HG02970 (cell line): ENCODE data around the gene DMD.
"Not testable (repeated sequence)": the region's sequence is repeated elsewhere in the genome, so short reads cannot be mapped to it uniquely, and the experiment has no call there.

Source experiments
- ATAC-seq: cut with Tn5 transposase; IDR thresholded peaks from one replicate; pipeline ENCODE4 v1.9.1; 2021; ENCODE audit warnings: mild to moderate bottlenecking, moderate library complexity, moderate number of reproducible peaks; ENCODE audit not compliant: unreplicated experiment, low FRiP score

DMD gene

GRCh38 chrX:33211356-33212260 is at the start of gene DMD:
DMD (minus strand) TSS chrX:33211549; CDS start chrX:33211312, 237 bp downstream.
- no peak for ATAC-seq

DNA sequence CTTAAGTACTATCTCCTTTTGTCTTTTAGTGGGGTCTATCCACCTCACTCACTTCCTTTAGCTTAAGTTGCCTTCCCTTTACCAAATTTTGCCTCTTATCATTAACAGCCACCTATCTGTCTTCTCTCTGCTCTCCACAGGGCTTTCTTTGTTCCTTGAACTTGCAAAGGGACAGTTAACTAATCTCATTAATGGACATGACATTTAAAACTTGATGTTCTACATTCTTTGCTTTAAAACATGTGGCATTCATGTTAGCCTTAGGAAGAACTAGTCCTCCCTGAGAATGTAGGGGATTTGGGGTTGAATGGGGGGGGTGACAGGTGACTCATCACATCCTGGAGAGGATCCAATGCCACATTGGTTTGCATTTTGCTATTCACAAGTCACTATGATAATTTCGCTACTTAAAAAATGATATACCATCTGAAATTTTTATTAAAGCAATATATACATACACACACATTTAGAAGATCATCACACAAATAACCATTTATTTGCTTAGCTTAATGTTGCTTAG is 41.0 kb upstream of the DMD start:
- ATAC-seq = no peak

GRCh38 chrX:33218819-33219218 is 7.5 kb upstream of the DMD start:
- ATAC-seq = no peak

GRCh38 chrX:33210156-33210555 is 1.2 kb downstream of the DMD start:
- no peak for ATAC-seq

- no peak for ATAC-seq
Observed at GRCh38 chrX:33207056-33207455, 4.3 kb downstream of the DMD start.

GRCh38 chrX:33205321-33205720 is 6.0 kb downstream of the DMD start:
- no peak for ATAC-seq

GRCh38 chrX:33204889-33205288 is 6.5 kb downstream of the DMD start:
- no peak for ATAC-seq

DNA sequence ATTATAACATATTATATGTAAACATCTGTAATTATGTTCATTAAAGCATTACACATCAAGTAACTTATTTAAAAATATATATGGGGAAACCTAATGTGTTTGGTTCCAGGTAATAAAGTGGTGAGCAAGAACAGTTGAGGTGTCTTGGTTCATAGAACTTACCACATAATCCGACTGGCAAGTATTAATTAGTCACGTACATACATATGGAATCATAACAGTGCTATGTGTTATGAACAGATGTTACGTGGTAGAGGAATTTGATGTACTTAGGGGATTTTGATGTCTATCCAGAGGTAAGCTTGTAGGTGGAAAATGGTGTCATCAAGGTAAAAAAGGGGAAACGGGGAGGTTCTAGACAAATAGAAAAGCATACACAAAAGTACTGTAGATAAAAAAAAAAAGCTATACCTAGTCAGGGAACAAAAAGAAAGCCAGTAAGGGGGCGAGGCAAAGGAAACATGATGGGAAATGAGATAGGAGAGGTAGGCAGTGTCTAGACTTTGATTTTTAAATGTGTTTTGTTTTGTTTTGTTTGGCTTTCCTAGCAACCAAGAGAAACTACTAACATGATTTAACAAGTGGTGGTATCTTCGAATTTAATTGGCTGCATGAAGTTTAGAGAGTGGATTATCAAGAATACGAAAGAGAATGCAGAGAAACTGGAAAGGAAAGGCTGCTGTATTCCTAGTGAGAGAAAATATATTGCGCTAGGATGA is 12.6 kb downstream of the DMD start:
- ATAC-seq = no peak

DNA sequence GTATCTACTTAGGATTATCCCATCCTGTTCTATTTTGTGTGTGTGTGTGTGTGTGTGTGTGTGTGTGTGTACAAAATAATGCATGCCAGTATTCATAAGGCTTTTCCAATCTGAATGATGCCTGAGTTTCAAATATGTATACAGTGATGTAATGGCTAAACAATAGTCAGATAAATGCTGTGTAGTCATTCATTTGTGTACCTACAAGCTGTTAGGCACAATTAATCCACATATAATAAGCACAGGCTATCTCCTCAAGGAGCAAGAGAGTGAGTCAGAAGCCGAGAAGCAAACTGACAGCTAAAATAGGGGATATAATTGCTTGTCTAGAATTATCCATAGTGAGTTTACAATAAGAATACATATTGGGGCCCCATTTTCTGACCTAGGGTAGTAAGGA is 15.7 kb downstream of the DMD start:
- no peak for ATAC-seq

- ATAC-seq = no peak
Observed at GRCh38 chrX:33194876-33195433, 16.4 kb downstream of the DMD start.

DNA sequence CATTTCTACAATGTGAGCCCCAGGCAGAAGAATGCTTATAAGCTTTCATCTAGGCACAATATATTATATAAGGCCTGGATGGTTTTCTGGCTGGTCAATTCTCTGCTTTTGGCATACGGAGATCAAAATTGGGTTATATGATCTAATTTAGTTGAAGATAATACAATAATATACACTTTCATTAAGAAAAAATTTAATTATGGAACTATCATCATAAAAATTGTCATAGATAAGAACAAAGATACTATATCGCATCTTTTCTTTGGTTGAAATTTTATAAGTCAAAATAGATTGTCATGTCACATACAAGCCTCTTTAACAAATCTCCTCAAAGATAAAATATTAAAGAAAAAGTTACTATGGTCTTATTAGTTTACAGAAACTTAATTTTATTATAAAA is 17.1 kb downstream of the DMD start:
- ATAC-seq = no peak

- no peak for ATAC-seq
Observed at GRCh38 chrX:33190016-33190415, 21.3 kb downstream of the DMD start.

- ATAC-seq = no peak
Observed at GRCh38 chrX:33188881-33189280, 22.5 kb downstream of the DMD start.

DNA sequence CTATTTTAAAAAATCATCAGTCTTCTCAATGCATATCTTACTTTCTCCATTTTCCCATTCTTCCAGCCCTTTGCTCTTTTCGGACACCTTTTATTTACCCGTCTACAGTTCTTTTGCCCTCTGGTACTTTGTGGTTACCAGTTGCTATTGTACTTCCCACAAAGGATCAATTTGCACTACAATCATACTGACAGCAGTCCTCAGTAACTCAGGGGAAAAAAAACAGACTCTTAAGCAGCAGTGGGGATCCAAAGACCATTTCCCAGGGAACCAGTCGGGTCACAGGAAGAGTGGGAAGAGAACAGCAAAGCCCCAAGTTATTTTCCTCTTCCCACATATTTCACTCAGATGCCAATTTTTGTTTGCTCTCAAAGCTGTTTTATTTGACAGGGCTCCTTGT is 23.1 kb downstream of the DMD start:
- no peak for ATAC-seq

GRCh38 chrX:33184803-33185202 is 26.5 kb downstream of the DMD start:
- ATAC-seq = not testable (repeated sequence)

DNA sequence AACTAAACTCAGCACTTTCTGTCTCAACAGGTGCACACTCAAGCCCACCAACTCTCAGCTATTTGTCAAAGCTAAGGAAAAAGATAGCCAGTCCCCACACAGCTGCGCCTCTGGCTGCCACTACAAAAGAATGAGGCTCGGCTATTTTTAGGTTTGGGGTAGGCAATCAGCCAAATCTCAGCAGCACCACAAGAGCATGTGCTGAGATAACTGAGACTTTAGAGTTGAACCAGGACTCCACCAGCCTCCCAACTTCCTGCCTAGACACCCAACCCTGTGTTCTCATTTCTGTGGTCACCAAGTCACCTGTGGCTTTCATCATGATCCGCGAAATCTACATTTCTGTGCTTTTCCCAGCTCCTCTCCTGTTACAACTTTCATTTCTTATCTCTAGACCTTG is 28.0 kb downstream of the DMD start:
- no peak for ATAC-seq

GRCh38 chrX:33178690-33179089 is 32.7 kb downstream of the DMD start:
- ATAC-seq = no peak

DNA sequence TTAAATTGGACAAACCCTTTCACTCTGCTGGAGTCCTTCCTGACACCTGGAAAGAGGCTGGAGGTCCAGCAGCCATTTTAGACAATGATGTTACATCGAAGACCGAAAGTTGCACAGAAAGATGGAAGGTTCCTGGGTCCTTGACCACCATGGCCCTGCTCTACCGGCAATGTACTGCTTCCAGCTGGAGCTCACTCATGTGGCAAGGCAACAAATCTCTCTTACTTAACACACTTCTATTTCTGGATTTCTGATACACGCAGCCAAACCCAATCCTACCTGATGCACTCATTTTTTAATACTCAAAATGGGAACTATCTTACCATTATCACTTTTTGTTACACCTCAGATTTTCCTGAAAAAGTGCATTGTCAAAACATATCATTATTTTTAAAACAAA is 33.1 kb downstream of the DMD start:
- ATAC-seq = no peak

DNA sequence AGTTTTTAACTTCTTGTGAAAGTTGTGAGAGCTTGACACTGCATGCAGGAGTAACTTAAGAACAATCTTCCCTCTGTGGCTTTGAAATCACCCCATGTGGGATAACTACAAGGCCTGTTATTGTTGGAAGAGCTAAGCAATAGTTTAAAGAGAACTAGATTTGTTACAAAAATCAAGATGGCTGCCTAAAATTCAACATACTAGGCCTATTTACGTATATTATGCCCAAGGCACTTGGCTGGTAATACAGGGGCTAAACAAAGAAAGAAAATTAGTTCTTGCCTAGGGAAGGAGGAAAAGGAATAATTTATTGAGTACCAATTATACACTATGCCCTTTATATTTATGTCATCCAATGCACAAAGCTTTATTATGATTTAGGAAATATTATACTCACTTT is 36.1 kb downstream of the DMD start:
- no peak for ATAC-seq

GRCh38 chrX:33171041-33171440 is 40.3 kb downstream of the DMD start:
- ATAC-seq = no peak

- ATAC-seq = no peak
Observed at GRCh38 chrX:33161829-33162228, 49.5 kb downstream of the DMD start.
